ENCODE data around the gene RPL15. TPM values are rescaled to one million over a fixed set of nuclear protein-coding genes. Genes with fewer than 3 reads are reported as not detected.

The RPL15 gene
- total and polyA plus RNA-seq, 2 of the 8 experiments (the other 6 are each of a cell fraction or from before 2014, with no cell fraction given) = 2,819 to 6,473 TPM

DNA sequence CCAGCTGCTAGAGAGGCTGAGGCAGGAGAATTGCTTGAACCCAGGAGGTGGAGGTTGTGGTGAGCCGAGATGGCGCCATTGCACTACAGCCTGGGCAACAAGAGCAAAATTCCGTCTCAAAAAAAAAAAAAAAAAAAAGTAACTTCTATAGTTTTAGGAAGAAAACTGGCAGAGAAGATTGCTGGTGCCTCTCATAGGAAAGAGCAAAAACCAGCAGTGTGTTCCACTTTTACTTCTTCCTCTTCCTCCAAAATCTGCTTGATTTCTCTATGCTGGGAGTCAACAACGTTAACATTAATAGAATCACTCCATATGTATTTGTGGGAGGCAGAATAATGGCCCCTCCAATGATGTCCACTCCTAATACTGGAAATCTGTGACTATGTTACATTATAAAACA lies 15.6 kb downstream of the RPL15 start (continued):
- TF ChIP-seq TAF1 (IDR thresholded peaks at IDR 0.05; ENCODE audit: low read depth, low read length) = no peak
- TF ChIP-seq TEAD4 (IDR thresholded peaks at IDR 0.05; ENCODE audit: low read depth, low read length) = no peak
- TF ChIP-seq HDAC2 (IDR thresholded peaks at IDR 0.05; ENCODE audit: borderline replicate concordance in 1 of 2, low read depth in 2 of 2, low read length in 2 of 2) = no peak
- no peak for TF ChIP-seq KDM4A (IDR thresholded peaks at IDR 0.05; ENCODE audit: low read depth, low read length, severe bottlenecking)
- TF ChIP-seq, protein P1, sequence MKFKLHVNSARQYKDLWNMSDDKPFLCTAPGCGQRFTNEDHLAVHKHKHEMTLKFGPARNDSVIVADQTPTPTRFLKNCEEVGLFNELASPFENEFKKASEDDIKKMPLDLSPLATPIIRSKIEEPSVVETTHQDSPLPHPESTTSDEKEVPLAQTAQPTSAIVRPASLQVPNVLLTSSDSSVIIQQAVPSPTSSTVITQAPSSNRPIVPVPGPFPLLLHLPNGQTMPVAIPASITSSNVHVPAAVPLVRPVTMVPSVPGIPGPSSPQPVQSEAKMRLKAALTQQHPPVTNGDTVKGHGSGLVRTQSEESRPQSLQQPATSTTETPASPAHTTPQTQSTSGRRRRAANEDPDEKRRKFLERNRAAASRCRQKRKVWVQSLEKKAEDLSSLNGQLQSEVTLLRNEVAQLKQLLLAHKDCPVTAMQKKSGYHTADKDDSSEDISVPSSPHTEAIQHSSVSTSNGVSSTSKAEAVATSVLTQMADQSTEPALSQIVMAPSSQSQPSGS (IDR thresholded peaks at IDR 0.05; ENCODE audit: low read length) = no peak
- TF ChIP-seq KDM5A (IDR thresholded peaks at IDR 0.05; ENCODE audit: low read length) = no peak

All from H1 (cell line).